Vagina (tissue), 2 donors: ENCODE results near the gene PRKAR2B.
"Not testable (repeated sequence)": the region's sequence is repeated elsewhere in the genome, so short reads cannot be mapped to it uniquely, and the experiment has no call there.

ENCODE experiments used
- CTCF ChIP-seq, 3 experiments: fragments of 450-650 bp in 2 of 3; fragments of 200-600 bp in 1 of 3; sonication (generic) in 1 of 3; IDR thresholded peaks; one replicate each; pipeline ENCODE4 v1.5.1; 2017 to 2019; ENCODE audit warnings: antibody characterized with exemption in 3 of 3, mild to moderate bottlenecking in 2 of 3, moderate library complexity in 2 of 3
- POLR2A ChIP-seq, 2 donors: fragments of 450-650 bp; IDR thresholded peaks; one replicate each; pipeline ENCODE4 v1.6.1; 2017; ENCODE audit warnings: antibody characterized with exemption in 2 of 2, mild to moderate bottlenecking in 2 of 2, moderate library complexity in 2 of 2

GRCh38 chr7:107099154-107099553 is 54.6 kb downstream of the PRKAR2B start:
- TF ChIP-seq POLR2A, CTCF (IDR thresholded peaks at IDR 0.05): not testable (repeated sequence)
